Vagina (tissue), 2 donors: Measurements from ENCODE around the gene HEATR5A.
"Not testable (repeated sequence)": the region's sequence is repeated elsewhere in the genome, so short reads cannot be mapped to it uniquely, and the experiment has no call there.

Experiments used
- CTCF ChIP-seq, 3 experiments: fragments of 450-650 bp in 2 of 3; fragments of 200-600 bp in 1 of 3; sonication (generic) in 1 of 3; IDR thresholded peaks; one replicate each; pipeline ENCODE4 v1.5.1; 2017 to 2019; ENCODE audit warnings: antibody characterized with exemption in 3 of 3, mild to moderate bottlenecking in 2 of 3, moderate library complexity in 2 of 3
- POLR2A ChIP-seq, 2 donors: fragments of 450-650 bp; IDR thresholded peaks; one replicate each; pipeline ENCODE4 v1.6.1; 2017; ENCODE audit warnings: antibody characterized with exemption in 2 of 2, mild to moderate bottlenecking in 2 of 2, moderate library complexity in 2 of 2

- not testable (repeated sequence) for TF ChIP-seq CTCF, POLR2A (IDR thresholded peaks at IDR 0.05)
Observed at GRCh38 chr14:31242161-31242940, 178.0 kb downstream of the HEATR5A start.
